GM10248 (cell line): ENCODE results near the gene KDM2A.
"Not testable (repeated sequence)": the region's sequence is repeated elsewhere in the genome, so short reads cannot be mapped to it uniquely, and the experiment has no call there.

ENCODE experiments used
- CTCF ChIA-PET: fragments of 300-600 bp; sonication (Branson Sonifier 250); formaldehyde crosslinking; extraction: SDS; loops from one replicate; lab custom pipeline; 2021; ENCODE audit warnings: antibody characterized with exemption; lab: Yijun Ruan, JAX
- POLR2A ChIA-PET: fragments of 350-650 bp; sonication (Branson Sonifier 250); formaldehyde crosslinking; extraction: SDS; loops from one replicate; lab custom pipeline; 2020; ENCODE audit warnings: antibody characterized with exemption; lab: Yijun Ruan, JAX
- DNase-seq: peaks from one replicate; pipeline ENCODE4 v3.0.0; 2012; ENCODE audit errors: extremely low spot score
- CTCF ChIP-seq: IDR thresholded peaks from 2 replicates; pipeline ENCODE4 v1.5.1; 2012; ENCODE audit warnings: mild to moderate bottlenecking, low read depth; ENCODE audit errors: extremely low read depth, missing control alignments, control extremely low read depth

The KDM2A gene

GRCh38 chr11:67119585-67120391 lies 725 bp downstream of the KDM2A start:
- TF ChIP-seq CTCF: no peak
- peak; percentile 37 for DNase-seq
- POLR2A ChIA-PET: interaction anchor here (1.0 kb wide), 2 partner anchors 10 to 120 kb away, joined by 3 to 4 read pairs; no protein-coding TSS in a partner anchor
- CTCF ChIA-PET: interaction anchor here (0.7 to 2.0 kb wide), 9 partner anchors 9 to 237 kb away, joined by 3 to 11 read pairs (median 3); no protein-coding TSS in a partner anchor

- ChIA-PET CTCF (interaction anchor here (1.5 kb wide), 1 partner anchor 142 kb away, joined by 11 read pairs; no protein-coding TSS in a partner anchor), POLR2A (no interaction called here)
- no peak for TF ChIP-seq CTCF
- no peak for DNase-seq
Measured at GRCh38 chr11:67120456-67120855, 1.4 kb downstream of the KDM2A start.

- ChIA-PET POLR2A (no interaction called here), CTCF (interaction anchor here (1.2 to 1.5 kb wide), 3 partner anchors 29 to 39 kb away, joined by 3 to 5 read pairs (median 3); no protein-coding TSS in a partner anchor)
- peak; percentile 55 for DNase-seq
- no peak for TF ChIP-seq CTCF
Measured at GRCh38 chr11:67120881-67121710, 2.0 kb downstream of the KDM2A start.

- POLR2A ChIA-PET, DNase-seq: not testable (repeated sequence)
- CTCF ChIA-PET: interaction anchor here (0.7 kb wide), 1 partner anchor 43 kb away, joined by 4 read pairs; no protein-coding TSS in a partner anchor
Measured at GRCh38 chr11:67123801-67124200, 4.7 kb downstream of the KDM2A start.

GRCh38 chr11:67126243-67126642 lies 7.2 kb downstream of the KDM2A start:
- CTCF ChIA-PET: interaction anchor here (1.4 to 1.5 kb wide), 2 partner anchors 15 to 39 kb away, joined by 3 to 6 read pairs; no protein-coding TSS in a partner anchor
- DNase-seq, POLR2A ChIA-PET: not testable (repeated sequence)

GRCh38 chr11:67126986-67127385 lies 7.9 kb downstream of the KDM2A start:
- no peak for TF ChIP-seq CTCF
- ChIA-PET CTCF (interaction anchor here (1.4 to 1.5 kb wide), 2 partner anchors 14 to 39 kb away, joined by 3 to 6 read pairs; no protein-coding TSS in a partner anchor), POLR2A (interaction anchor here (0.6 kb wide), 1 partner anchor 303 kb away, joined by 4 read pairs; no protein-coding TSS in a partner anchor)
- DNase-seq: no peak

GRCh38 chr11:67130861-67131260 lies 11.8 kb downstream of the KDM2A start:
- CTCF ChIA-PET: interaction anchor here (1.1 kb wide), 1 partner anchor 23 kb away, joined by 3 read pairs; no protein-coding TSS in a partner anchor
- POLR2A ChIA-PET, DNase-seq: not testable (repeated sequence)
